ENCODE results near the gene SP6. TPM values are rescaled to one million over a fixed set of nuclear protein-coding genes. Genes with fewer than 3 reads are reported as not detected.

Gene SP6
- total RNA-seq, 2 experiments from 2014 or later: not detected

DNA sequence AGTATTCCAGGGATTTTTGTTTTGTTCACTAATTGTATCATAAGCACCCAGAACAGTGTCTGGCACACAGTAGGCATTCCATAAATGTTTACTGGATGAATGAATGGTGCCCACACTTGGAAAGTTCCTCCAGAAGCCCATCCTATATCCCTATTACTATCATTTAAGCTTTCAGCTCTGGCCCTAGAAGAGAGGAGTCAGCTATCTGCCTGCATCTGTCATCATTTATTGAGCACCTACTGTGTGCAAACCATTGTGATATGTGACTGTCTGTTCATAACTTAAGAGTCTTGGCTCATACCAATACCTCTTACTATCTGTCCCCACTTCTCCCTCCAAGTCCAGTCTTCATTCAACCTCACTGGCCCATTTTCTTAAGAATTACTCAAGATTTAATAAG, 20.1 kb upstream of the SP6 start:
- Mint-ChIP-seq H3K27me3 (peaks cover 59% of the 10 kb centered on the region), H3K9me3 (no peaks in the 10 kb centered on the region), H3K4me1 (no peaks in the 10 kb centered on the region), H3K36me3 (no peaks in the 10 kb centered on the region), H3K4me3 (no peak overlapping the region), H3K27ac (no peak overlapping the region)
- no peak for DNase-seq

DNA sequence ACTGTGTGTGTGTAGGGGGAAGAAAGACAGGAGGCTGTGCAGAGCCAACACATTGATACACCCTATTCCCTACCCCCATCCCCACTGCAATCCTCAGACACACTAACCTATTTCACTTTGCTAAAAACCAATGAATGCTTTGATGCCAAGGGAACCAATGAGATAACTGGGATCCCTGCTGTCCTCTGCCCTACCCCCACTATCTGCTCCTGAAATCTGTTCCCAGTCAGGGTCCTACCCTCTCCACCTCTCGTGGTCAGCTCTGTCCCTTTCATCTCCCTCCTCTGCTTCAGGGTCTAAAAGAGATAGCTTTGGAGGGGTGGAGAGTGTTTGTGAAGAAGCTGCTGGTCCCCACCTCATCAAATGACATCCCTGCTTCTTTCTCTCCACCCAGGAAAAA, 19.1 kb upstream of the SP6 start:
- Mint-ChIP-seq H3K4me1 (peaks cover 2% of the 10 kb centered on the region), H3K27me3 (peaks cover 54% of the 10 kb centered on the region), H3K27ac (no peak overlapping the region), H3K4me3 (no peak overlapping the region), H3K9me3 (no peaks in the 10 kb centered on the region), H3K36me3 (no peaks in the 10 kb centered on the region)
- no peak for DNase-seq

DNA sequence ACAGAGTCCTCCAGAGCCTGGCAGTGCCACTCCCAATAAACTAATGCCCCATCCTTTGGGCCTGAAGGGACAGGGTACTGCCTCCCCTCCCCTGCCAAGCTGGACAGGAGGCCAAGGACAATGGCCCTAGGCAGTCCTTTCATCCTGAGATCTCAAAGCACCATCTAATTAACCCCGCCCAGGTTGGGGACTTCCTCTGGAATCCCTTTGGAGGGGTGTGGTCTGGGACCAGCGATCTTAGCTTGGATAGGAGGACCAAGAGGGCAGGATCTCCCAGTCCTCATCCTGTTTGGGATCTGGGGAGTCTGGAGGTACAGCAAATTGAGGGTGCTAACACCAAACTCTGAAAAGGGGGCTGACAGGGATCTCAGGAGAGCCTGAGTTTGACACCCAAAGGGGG, 18.2 kb upstream of the SP6 start:
- H3K27ac Mint-ChIP-seq: no peak overlapping the region
- no peak for DNase-seq
- no peaks in the 10 kb centered on the region for H3K36me3 Mint-ChIP-seq
- H3K4me1 Mint-ChIP-seq: peaks cover 5% of the 10 kb centered on the region
- no peaks in the 10 kb centered on the region for H3K9me3 Mint-ChIP-seq
- peaks cover 44% of the 10 kb centered on the region for H3K27me3 Mint-ChIP-seq
- H3K4me3 Mint-ChIP-seq: no peak overlapping the region

DNA sequence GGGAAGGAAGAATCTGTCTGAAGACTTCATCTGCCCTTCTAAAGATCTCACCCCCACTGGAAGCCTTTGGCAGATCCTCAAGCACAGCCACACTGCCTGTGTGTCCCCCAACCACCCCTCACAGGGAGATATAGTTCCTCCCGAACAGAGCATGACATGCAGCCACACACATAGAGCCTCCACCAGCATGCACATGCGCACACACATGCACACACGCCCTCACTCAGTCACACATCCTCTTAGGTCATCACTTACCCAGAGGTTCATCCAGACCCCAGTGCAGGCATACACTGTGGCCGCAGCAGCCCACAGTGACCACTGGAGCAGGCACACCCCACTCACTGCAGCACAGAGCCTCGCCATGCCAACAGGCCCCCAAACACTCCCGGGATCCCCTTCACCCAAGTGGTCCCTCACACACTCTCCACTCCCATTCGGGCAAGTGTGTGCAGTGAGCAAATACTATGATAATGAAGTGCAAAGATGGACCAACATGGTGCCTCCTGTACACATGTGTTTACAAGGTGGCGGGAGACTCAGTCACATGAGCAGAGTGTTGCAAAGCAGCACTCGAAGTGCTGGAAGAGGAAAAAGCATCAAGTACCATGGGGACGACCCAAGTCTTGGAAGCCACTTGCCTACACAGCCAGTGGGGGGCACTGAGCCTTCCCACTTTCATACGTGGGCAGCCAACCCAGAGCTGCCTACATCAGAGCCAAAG, 17.0 kb upstream of the SP6 start:
- Mint-ChIP-seq H3K27me3 (peaks cover 33% of the 10 kb centered on the region), H3K27ac (no peak overlapping the region), H3K4me3 (no peak overlapping the region), H3K4me1 (peaks cover 7% of the 10 kb centered on the region), H3K9me3 (no peaks in the 10 kb centered on the region), H3K36me3 (no peaks in the 10 kb centered on the region)
- DNase-seq: no peak

DNA sequence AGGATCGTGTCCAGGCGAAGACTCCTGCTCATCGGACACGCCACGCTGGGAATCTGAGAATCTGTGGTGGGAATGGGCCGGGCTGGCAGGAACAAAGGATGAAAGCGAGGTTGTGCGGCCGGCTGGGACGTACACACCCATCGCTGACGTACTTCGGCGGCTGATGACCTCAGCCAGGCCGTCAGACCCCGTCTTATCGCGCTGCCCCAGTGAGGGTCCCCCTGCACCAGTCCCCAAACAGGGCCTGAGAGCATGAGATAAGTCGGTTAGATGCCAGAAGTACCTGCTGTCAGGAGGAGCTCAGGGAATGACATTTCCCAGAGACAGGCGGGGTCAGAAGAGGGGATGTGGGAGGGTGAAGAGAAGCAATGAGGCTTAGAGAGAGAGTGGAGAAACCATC, 16.0 kb upstream of the SP6 start:
- H3K4me3 Mint-ChIP-seq: no peak overlapping the region
- peaks cover 26% of the 10 kb centered on the region for H3K27me3 Mint-ChIP-seq
- no peak overlapping the region for H3K27ac Mint-ChIP-seq
- no peak for DNase-seq
- H3K4me1 Mint-ChIP-seq: peaks cover 9% of the 10 kb centered on the region
- no peaks in the 10 kb centered on the region for H3K9me3 Mint-ChIP-seq
- no peaks in the 10 kb centered on the region for H3K36me3 Mint-ChIP-seq

DNA sequence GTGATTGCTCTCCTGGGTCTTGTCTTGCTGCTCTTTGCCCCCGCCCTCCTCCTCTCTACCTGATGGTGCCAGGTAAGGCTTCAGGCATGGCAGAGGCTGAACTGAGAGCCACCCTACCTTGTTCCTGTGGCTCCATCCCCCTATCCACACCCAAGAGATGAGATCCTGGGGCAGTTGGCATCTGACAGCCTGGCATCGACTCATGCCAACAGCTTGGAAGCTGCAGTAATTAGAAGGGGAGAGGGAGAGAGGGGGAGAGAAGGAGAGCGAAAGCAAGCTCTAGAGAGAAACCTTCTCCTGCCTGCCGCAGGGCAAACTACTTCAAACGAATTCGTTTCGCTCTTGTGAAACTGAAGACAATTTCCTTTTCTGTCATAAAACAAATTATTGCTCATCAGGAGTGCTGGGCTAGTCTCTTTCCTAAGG, 13.8 kb upstream of the SP6 start:
- H3K4me1 Mint-ChIP-seq: peaks cover 9% of the 10 kb centered on the region
- no peak for DNase-seq

DNA sequence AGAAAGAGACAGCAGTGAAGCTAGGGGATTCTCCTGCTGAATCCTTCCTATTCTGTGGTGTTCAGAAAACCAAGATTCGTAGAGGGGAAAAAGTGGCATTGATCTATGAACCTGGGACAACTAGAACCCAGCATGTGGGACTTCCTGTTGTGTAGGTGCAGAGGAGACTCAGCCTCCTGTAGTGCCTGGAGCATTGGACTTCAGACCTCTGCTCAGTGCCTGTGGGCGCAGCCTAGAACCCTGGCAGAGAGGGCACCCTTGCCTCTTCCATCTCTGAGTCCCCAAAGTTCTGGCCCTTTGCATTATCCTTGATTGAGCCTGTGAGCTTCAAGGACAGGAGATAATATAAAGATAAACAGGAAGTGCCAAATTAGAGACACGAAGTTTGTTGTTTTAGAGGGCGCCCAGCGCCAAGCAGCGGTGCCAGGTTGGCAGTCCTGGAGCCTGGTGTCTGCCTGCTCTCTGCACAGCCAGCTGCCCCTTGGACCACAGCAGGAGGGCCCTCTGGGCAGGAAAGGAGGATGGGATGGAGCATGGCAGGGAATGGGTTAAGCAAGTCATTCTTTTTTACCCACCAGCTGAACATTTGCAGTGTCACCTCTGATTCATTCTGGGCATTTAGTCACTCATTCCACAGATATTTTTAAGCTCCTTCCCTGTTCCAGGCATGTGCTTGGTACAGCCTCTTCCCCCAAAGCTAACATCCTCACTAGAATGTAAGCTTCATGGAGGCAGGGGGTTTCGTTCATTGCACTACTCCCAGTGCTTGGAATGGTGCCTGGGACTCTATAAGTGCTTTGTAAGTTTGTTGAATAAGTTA, 11.9 kb upstream of the SP6 start:
- no peak for DNase-seq
- no peak overlapping the region for H3K4me3 Mint-ChIP-seq
- H3K27ac Mint-ChIP-seq: no peak overlapping the region
- H3K9me3 Mint-ChIP-seq: no peaks in the 10 kb centered on the region
- H3K36me3 Mint-ChIP-seq: no peaks in the 10 kb centered on the region
- H3K4me1 Mint-ChIP-seq: peaks cover 9% of the 10 kb centered on the region
- H3K27me3 Mint-ChIP-seq: peaks cover 14% of the 10 kb centered on the region

More for the DNA sequence above, 13.8 kb upstream of the SP6 start:
- no peak overlapping the region for H3K27ac Mint-ChIP-seq
- no peak overlapping the region for H3K4me3 Mint-ChIP-seq
- no peaks in the 10 kb centered on the region for H3K36me3 Mint-ChIP-seq
- H3K9me3 Mint-ChIP-seq: no peaks in the 10 kb centered on the region
- H3K27me3 Mint-ChIP-seq: peaks cover 5% of the 10 kb centered on the region

DNA sequence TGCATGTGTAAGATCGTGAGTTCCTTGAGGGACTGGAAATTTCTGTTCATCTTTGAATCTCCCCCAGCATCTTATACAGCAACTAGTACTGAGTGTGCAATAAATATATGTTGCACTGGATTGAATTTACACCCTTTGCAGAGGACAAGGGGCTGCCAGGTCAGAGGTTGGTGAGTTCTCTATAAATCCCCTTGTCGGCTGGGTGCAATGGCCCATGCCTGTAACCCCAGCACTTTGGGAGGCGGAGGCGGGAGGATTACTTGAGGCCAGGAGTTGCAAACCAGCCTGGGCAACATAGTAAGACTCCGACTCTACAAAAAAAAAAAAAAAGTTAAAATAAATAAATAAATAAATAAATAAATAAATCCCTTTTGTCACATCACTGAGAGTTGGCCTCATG, 9.4 kb upstream of the SP6 start:
- peaks cover 9% of the 10 kb centered on the region for H3K4me1 Mint-ChIP-seq
- no peak for DNase-seq

DNA sequence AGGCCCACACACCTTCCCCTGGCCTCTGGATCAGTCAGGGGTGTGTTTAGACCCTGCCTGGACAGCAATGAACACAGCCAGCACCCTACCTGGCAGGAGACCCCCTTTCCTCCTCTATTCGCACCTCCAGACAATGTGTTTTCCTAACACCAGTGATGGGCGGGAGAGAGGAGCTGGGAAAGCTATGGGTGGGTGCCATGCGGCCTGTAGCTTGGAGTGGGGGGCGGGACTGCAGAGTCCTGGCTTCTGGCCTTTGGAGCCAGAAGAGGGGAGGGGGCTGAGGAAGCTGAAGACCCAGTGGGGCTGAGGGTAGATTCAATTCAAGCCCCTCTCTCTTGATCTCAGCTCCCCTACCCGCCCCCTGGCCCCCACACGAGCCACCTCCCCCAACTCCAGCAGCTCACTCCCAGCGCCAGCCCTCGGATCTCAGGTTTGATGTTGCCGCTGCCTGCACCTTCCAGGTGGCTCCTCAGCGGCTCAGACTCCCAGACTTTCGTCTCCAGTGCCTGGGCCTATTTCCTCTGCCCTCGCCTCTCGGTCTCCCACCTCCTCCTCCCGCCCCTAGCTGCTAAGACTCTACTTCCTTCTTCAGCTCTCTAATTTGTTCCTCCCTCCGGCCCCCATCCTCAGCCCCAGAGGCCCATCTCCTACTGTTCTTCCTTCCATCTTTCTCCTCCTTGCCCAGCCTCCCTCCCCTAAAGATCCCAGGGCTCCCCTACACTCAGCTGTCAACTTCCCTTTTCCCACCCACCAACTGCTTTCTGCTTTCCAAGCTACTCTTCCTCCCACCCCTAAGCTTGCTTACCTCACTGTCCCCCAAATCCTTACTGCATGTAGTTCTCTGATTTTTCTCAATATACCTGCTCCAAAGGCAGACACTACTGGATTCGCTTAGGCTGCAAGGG, 6.8 kb upstream of the SP6 start:
- H3K27ac Mint-ChIP-seq: no peak overlapping the region
- no peaks in the 10 kb centered on the region for H3K36me3 Mint-ChIP-seq
- no peak overlapping the region for H3K4me3 Mint-ChIP-seq
- DNase-seq: no peak
- peaks cover 48% of the 10 kb centered on the region for H3K27me3 Mint-ChIP-seq
- peaks cover 4% of the 10 kb centered on the region for H3K4me1 Mint-ChIP-seq
- no peaks in the 10 kb centered on the region for H3K9me3 Mint-ChIP-seq

More for the DNA sequence above, 9.4 kb upstream of the SP6 start:
- Mint-ChIP-seq H3K36me3 (no peaks in the 10 kb centered on the region), H3K27me3 (peaks cover 23% of the 10 kb centered on the region), H3K4me3 (no peak overlapping the region), H3K27ac (no peak overlapping the region), H3K9me3 (no peaks in the 10 kb centered on the region)

DNA sequence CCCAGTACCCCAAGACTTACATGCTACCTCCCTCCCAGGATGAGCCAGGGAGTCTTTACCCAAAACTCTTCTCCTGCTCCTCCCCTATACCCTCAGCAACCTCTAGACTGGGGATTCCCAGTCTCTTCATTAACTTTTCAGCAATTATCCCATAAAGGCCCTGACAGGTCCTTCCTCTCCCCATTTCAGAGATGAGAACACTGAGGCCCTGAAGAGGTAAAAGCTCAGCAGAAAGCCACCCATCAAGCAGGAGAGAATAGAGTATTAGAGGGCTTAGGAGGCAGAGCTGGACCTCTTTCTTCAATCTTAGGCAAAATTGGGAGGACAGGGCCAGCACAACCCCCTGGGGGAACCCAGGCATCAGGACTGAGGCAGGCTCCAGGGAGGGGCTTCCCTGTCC, 5.9 kb upstream of the SP6 start:
- DNase-seq: no peak
- H3K4me3 Mint-ChIP-seq: no peak overlapping the region
- H3K27ac Mint-ChIP-seq: no peak overlapping the region
- no peaks in the 10 kb centered on the region for H3K36me3 Mint-ChIP-seq
- H3K27me3 Mint-ChIP-seq: peaks cover 58% of the 10 kb centered on the region
- peaks cover 12% of the 10 kb centered on the region for H3K4me1 Mint-ChIP-seq
- H3K9me3 Mint-ChIP-seq: no peaks in the 10 kb centered on the region

DNA sequence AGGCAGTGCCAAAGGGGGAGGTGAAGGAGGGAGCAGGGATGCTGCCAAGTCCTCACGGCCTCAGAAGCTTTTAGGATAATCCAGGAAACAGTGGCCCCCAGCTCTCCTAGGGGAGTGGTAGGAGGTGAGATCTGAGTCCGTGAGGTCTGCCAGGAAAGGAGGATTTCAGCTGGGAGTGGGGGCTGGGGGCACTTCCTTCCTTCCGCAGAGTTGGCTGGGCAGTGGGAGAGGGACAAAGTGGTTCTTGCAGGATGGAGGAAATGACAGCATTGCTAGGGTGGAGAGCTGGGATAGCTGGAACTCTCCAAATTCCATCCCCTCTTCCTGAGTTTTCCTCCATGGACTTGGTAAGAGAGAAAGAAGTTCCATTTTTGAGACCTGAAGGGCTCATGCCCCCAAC, 4.8 kb upstream of the SP6 start:
- H3K4me3 Mint-ChIP-seq: no peak overlapping the region
- no peaks in the 10 kb centered on the region for H3K36me3 Mint-ChIP-seq
- DNase-seq: no peak
- no peaks in the 10 kb centered on the region for H3K9me3 Mint-ChIP-seq
- H3K27me3 Mint-ChIP-seq: peaks cover 66% of the 10 kb centered on the region
- no peak overlapping the region for H3K27ac Mint-ChIP-seq
- peaks cover 14% of the 10 kb centered on the region for H3K4me1 Mint-ChIP-seq

DNA sequence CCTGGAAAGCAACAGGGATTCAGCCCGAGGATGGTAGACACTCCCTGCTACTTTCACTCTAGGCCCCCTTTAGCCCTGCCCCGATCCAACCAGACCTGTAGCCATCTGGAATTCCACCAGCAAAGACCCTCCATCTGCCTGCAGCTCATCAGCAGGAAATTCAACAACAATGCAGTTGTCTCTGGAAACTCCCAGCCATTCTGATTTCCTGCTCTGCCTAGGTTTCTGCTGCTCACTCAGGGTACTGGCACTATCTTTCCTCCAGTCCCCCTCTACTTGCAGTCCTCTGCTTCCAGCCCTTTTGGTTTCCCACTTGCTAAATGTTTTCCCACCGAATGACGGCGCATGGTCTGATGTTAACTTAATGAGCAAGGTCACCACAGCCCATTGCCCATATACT, 2.7 kb upstream of the SP6 start:
- DNase-seq: no peak
- Mint-ChIP-seq H3K27ac (no peak overlapping the region), H3K9me3 (no peaks in the 10 kb centered on the region), H3K36me3 (no peaks in the 10 kb centered on the region), H3K4me1 (peaks cover 20% of the 10 kb centered on the region), H3K27me3 (peaks cover 78% of the 10 kb centered on the region), H3K4me3 (no peak overlapping the region)

DNA sequence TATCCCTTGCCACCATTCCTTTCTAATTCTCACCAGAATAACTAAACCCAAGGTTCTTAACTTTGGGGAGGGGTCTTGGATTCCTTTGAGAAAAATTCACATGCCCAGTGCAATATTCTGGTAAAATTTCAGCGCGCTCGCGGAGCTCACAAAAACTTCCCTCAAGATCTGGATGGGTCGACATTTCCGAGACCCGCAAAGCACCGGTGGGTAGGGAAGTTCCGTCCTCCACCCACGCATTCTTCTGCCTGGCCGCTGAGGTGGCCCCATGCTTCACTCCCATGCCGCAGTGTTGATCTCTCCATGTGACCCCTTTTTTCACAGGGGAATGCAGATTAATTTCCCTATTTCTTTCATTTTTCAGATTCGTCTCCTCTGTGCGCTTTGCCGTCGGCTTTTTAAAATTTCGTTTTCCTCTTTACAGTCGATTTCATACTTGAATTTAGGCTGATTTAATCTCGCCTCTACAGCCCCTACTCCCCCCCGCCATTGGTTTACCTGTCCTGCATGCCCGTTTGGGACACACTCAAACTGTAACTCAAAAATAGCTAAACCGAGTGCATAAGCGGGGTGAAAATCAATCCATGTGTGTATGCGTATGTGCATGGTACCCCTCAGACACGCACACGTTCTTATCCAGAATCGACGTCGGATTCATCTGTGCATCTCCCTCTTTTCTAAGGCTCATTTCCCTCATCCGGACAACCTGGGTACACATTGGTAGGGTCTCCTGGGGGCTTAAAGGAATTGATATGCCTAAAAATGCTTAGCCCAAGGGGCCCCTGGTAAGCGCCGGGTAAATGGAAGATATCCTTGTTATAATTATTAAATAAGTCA, 1.4 kb upstream of the SP6 start:
- Mint-ChIP-seq H3K4me3 (peak overlapping the region; percentile 38), H3K9me3 (no peaks in the 10 kb centered on the region)
- DNase-seq: peak; percentile 38

DNA sequence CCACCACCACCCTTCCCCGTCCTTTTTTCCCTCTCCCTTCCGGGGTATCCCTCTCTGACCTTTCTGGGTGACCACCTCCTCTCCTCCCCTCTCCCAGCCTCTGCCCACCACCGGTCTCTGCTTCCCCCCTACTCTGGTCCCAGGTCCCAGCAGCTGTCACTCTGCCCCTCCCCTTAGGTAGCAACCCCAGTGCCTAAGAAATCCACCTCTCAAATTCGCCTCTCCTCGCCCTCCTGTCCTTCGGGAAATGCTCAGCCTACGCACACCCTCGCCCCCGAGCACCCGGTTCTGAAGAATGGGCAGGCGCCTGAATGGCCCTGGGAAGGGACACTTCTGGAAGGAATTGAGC, 775 bp upstream of the SP6 start:
- H3K27me3 Mint-ChIP-seq: peaks cover 88% of the 10 kb centered on the region
- H3K4me3 Mint-ChIP-seq: peak overlapping the region; percentile 38
- H3K9me3 Mint-ChIP-seq: no peaks in the 10 kb centered on the region
- peaks cover 23% of the 10 kb centered on the region for H3K4me1 Mint-ChIP-seq
- DNase-seq: no peak
- H3K27ac Mint-ChIP-seq: peak overlapping the region; percentile 46
- no peaks in the 10 kb centered on the region for H3K36me3 Mint-ChIP-seq

More for the DNA sequence above, 1.4 kb upstream of the SP6 start:
- H3K36me3 Mint-ChIP-seq: no peaks in the 10 kb centered on the region
- peaks cover 20% of the 10 kb centered on the region for H3K4me1 Mint-ChIP-seq
- H3K27me3 Mint-ChIP-seq: peaks cover 85% of the 10 kb centered on the region
- H3K27ac Mint-ChIP-seq: peak overlapping the region; percentile 46
